ENCODE data around the gene SSUH2.

Gene SSUH2

DNA sequence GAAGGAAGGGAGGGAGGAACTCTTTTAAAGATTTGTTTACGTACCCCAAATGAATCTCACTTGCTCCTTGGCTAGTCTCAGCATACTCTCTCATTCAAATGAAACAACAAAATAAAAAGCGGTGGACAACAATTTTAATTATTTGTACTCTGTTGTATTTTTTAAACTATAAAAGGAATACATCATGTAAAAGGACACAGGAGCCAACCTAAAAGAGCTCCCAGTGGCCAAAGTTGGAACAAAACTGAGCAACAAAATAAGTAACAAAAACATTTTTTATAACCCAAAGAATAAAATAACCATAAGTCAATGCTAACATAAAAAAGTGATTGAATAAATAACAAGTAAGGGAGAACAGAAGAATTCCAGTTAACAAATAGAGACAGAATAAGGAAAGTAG lies 24.4 kb upstream of the SSUH2 start:
- H3K4me3 ChIP-seq (ENCODE audit: low read length) = no peak overlapping the region
- no peaks in the 10 kb centered on the region for H3K36me3 ChIP-seq (ENCODE audit: insufficient read depth, low read depth, low read length)
- no peaks in the 10 kb centered on the region; the same call in 1 of the 2 replicates for H3K27me3 ChIP-seq (ENCODE audit: insufficient read depth, low read length)
- no peaks in the 10 kb centered on the region for H3K4me1 ChIP-seq (ENCODE audit: insufficient read depth, low read length)
- no peak overlapping the region for H3K27ac ChIP-seq (ENCODE audit: low read length)
- no peak overlapping the region for H3K9ac ChIP-seq (ENCODE audit: low read depth, low read length)
- no peaks in the 10 kb centered on the region for H3K9me3 ChIP-seq (ENCODE audit: insufficient read depth, low read depth, low read length)

DNA sequence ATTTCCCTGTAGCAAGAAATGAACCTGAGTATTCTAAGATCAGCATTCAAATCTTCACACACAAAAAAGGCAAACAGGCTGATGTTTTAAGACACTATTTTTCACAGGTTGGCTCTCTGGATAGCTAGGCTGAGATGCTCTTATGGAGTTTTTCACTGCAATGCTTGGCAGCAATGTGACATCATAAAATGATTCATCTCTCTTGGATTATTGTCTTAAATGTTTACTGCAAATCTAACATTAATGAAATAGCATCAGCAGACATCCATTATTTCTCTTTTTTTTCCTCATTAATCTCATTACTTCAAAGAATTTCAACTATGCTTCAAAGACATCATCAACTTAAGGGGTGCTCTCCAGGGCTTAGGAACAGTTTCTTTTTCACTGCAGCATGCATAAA lies 23.6 kb upstream of the SSUH2 start:
- no peak overlapping the region for H3K4me3 ChIP-seq (ENCODE audit: low read length)

DNA sequence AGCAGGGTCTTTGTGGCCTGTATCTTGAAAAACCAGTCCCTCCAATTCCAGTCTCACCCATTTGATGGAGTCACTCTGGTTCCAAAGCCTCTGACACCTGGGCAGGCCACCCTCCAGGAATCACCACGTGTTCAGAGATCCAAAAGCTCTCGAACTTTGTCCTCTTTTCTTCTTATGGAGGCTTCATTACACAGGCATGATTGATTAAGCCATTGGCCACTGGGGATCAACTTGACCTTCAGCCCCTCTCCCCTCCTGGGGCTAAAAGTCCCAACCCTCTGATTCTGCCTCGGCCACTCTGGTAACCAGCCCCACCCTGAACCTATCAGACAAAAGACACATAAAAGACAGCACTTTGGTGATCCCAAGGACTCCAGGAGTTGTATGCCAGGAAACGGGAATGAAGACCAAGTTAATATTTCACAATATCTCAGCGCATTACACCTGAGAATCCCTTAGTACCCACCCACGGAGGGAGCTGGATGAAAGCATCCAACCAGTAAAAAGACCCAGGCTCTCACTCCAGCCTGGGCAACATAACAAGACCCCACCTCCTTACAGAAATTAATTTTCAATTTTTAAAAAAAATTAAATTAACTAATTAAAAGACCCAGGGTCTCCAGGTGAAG lies 23.0 kb upstream of the SSUH2 start:
- Histone ChIP-seq H3K27ac (ENCODE audit: low read length) (no peak overlapping the region), H3K27me3 (ENCODE audit: insufficient read depth, low read length) (no peaks in the 10 kb centered on the region; the same call in 1 of the 2 replicates), H3K9me3 (ENCODE audit: insufficient read depth, low read depth, low read length) (no peaks in the 10 kb centered on the region), H3K9ac (ENCODE audit: low read depth, low read length) (no peak overlapping the region), H3K4me3 (ENCODE audit: low read length) (no peak overlapping the region), H3K36me3 (ENCODE audit: insufficient read depth, low read depth, low read length) (no peaks in the 10 kb centered on the region), H3K4me1 (ENCODE audit: insufficient read depth, low read length) (no peaks in the 10 kb centered on the region; the same call in 1 of the 2 replicates)

More for the DNA sequence above, 23.6 kb upstream of the SSUH2 start:
- H3K27me3 ChIP-seq (ENCODE audit: insufficient read depth, low read length) = no peaks in the 10 kb centered on the region; the same call in 1 of the 2 replicates
- no peaks in the 10 kb centered on the region for H3K36me3 ChIP-seq (ENCODE audit: insufficient read depth, low read depth, low read length)
- H3K4me1 ChIP-seq (ENCODE audit: insufficient read depth, low read length) = no peaks in the 10 kb centered on the region
- no peak overlapping the region for H3K27ac ChIP-seq (ENCODE audit: low read length)
- no peak overlapping the region for H3K9ac ChIP-seq (ENCODE audit: low read depth, low read length)
- no peaks in the 10 kb centered on the region for H3K9me3 ChIP-seq (ENCODE audit: insufficient read depth, low read depth, low read length)

DNA sequence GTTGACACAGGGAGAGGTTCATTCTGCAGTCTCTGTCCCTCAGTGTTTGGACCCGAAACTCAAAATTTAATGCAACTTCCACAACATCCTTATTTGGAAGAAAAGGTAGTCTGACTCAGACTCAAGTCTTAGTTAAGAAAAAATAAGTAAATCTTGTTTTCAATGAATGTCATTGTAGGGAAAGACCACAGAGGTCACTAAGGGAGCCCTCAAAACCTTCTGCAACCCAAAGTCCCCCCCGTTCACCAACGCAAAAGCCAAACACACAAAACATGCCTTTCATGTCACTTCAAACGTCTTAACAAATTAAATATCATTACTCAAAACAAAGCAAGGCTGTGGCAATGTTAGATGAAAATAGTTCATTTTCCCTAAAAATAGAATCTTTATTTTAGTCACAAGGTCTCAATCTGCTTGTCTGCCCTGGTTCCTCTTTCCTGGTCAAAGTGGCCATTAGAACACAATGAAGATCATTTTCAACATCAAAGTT lies 20.9 kb upstream of the SSUH2 start:
- no peaks in the 10 kb centered on the region for H3K9me3 ChIP-seq (ENCODE audit: insufficient read depth, low read depth, low read length)
- H3K4me1 ChIP-seq (ENCODE audit: insufficient read depth, low read length) = peaks cover 6% of the 10 kb centered on the region; the same call in 1 of the 2 replicates
- no peak overlapping the region for H3K4me3 ChIP-seq (ENCODE audit: low read length)
- no peak overlapping the region for H3K27ac ChIP-seq (ENCODE audit: low read length)
- no peaks in the 10 kb centered on the region; the same call in 1 of the 2 replicates for H3K27me3 ChIP-seq (ENCODE audit: insufficient read depth, low read length)
- no peaks in the 10 kb centered on the region for H3K36me3 ChIP-seq (ENCODE audit: insufficient read depth, low read depth, low read length)
- H3K9ac ChIP-seq (ENCODE audit: low read depth, low read length) = no peak overlapping the region

DNA sequence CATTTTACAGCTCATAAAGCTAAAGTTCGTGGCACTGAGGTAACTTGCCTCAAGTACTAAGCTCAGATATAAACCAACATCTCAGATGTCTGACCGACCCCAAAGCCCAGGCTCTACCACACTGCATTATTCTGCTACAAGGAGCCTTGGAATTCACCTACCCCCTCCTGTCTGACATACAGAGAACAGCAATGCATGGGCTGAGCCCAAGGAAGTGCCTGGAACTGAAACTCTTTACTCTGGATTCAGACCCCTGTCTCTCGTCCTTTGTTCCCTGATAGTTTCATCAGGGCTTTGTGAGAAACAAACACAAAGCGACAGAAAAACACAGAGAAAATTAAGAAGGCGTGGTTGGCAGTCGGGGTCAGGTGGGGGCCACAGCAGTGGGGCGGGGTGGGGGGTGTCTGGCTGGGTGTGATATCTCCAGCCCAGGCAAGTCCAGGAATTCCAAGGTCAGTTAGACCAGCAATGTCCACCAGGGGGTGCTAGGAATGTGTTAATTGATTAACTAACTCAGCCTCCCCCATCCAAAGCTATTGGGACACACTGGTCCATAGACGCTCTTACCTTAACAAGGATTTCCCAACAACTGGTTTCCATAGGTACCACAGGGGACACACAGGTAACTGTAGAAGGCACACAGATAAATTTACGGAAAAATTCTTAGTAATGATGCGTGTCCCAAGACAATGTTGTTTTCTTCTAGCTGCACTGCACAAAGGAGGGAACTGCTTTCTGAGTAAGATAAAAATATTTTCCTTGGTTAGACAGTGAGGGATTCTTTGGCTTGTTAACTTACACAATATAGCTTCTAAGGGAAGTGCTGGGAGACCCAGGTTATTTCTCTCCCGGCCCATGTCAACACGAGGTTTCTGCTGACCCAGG lies 18.8 kb upstream of the SSUH2 start:
- Histone ChIP-seq H3K4me3 (ENCODE audit: low read length) (no peak overlapping the region), H3K4me1 (ENCODE audit: insufficient read depth, low read length) (peaks cover 6% of the 10 kb centered on the region; the same call in 1 of the 2 replicates), H3K36me3 (ENCODE audit: insufficient read depth, low read depth, low read length) (no peaks in the 10 kb centered on the region), H3K27ac (ENCODE audit: low read length) (no peak overlapping the region), H3K27me3 (ENCODE audit: insufficient read depth, low read length) (no peaks in the 10 kb centered on the region; the same call in 1 of the 2 replicates), H3K9ac (ENCODE audit: low read depth, low read length) (no peak overlapping the region), H3K9me3 (ENCODE audit: insufficient read depth, low read depth, low read length) (no peaks in the 10 kb centered on the region)

DNA sequence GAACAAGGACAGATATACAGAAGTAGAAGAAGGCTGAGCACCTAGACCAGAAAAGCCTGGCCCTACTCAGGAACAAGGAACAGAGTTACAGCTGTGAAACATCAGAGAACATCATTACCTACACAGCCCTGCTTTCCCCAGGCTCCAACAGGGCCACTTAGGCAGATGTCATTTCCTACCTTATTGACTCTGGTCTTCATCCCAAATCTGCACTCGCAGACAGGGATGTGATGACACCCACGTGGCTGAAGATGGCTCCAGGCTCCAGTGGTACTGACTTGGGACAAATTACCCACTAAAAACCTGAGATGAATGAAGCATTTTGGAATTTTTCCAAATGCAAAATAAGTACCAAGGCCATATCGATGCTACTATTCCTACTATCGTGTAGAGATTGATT lies 18.0 kb upstream of the SSUH2 start:
- no peaks in the 10 kb centered on the region for H3K9me3 ChIP-seq (ENCODE audit: insufficient read depth, low read depth, low read length)
- H3K4me1 ChIP-seq (ENCODE audit: insufficient read depth, low read length) = peaks cover 6% of the 10 kb centered on the region; the same call in 1 of the 2 replicates
- H3K27ac ChIP-seq (ENCODE audit: low read length) = no peak overlapping the region
- no peak overlapping the region for H3K9ac ChIP-seq (ENCODE audit: low read depth, low read length)
- no peaks in the 10 kb centered on the region; the same call in 1 of the 2 replicates for H3K27me3 ChIP-seq (ENCODE audit: insufficient read depth, low read length)
- H3K4me3 ChIP-seq (ENCODE audit: low read length) = no peak overlapping the region
- H3K36me3 ChIP-seq (ENCODE audit: insufficient read depth, low read depth, low read length) = no peaks in the 10 kb centered on the region

DNA sequence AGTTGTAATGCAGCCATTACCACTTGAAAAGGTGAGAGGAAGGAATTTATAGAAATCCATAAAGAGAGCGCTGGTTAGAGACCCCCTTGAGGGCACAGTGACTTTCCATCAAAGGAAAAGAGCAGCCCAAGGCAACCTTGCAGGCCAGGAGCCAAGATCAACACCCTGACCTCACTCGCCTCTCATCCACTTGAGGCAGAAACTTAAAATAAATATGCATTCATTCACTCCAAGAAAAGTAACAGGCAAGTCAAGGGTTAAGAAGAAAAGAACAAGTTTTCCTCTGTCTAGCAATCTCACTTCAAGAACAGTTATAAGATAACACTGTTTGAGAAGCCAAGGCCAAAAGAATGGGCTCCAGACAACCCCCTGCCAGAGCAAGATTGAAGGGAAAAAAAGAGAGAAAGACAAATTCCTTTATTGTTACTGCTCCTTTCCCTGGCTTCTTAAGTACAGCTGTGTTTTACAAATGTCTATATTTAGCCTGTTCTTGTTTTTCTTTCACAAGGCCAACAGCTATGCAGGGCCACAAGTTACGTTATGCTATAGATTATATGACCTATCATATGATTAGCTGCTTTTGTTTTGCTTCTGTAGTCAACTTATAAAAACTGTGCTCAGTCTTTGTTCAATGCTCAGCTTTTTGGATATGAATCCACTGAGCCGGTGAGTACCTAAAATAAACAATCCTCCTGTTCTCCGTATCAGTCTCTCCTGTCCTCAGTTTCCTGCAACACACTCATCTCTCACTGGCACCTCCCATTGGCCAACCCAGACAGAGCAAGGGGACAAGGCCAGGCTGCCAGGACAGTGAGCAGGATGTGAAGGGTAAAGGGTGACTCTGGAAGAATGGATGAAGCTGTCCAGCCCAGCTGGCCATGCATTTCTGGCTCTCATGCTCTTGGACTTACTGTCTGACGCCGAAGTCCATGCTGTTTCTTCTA lies 15.8 kb upstream of the SSUH2 start:
- no peaks in the 10 kb centered on the region for H3K36me3 ChIP-seq (ENCODE audit: insufficient read depth, low read depth, low read length)
- H3K4me1 ChIP-seq (ENCODE audit: insufficient read depth, low read length) = peaks cover 6% of the 10 kb centered on the region; the same call in 1 of the 2 replicates
- H3K9ac ChIP-seq (ENCODE audit: low read depth, low read length) = no peak overlapping the region
- no peak overlapping the region for H3K4me3 ChIP-seq (ENCODE audit: low read length)
- no peak overlapping the region for H3K27ac ChIP-seq (ENCODE audit: low read length)
- no peaks in the 10 kb centered on the region; the same call in 1 of the 2 replicates for H3K27me3 ChIP-seq (ENCODE audit: insufficient read depth, low read length)
- no peaks in the 10 kb centered on the region for H3K9me3 ChIP-seq (ENCODE audit: insufficient read depth, low read depth, low read length)

DNA sequence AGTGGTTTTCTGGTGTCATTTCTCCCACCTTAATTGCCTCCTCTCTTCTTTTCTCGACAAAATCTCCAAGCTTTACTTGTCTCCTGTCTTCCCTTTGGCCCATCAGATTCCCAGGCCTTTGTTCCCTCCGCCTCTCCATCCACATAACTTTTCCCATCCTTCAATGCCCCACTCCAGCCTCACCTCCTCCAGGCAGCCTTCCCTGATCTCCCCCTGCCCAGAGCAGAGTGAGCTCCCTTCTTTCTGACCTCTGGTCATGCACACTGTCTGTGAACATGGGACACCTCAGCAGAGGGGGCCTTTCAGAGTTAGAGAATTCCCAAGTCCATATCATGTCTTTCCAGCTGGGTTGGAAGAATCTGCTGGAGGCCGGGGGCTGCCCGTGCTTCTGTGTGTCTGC lies 14.6 kb upstream of the SSUH2 start:
- Histone ChIP-seq H3K27ac (ENCODE audit: low read length) (no peak overlapping the region), H3K9me3 (ENCODE audit: insufficient read depth, low read depth, low read length) (no peaks in the 10 kb centered on the region), H3K36me3 (ENCODE audit: insufficient read depth, low read depth, low read length) (no peaks in the 10 kb centered on the region), H3K9ac (ENCODE audit: low read depth, low read length) (no peak overlapping the region), H3K4me3 (ENCODE audit: low read length) (no peak overlapping the region), H3K27me3 (ENCODE audit: insufficient read depth, low read length) (no peaks in the 10 kb centered on the region), H3K4me1 (ENCODE audit: insufficient read depth, low read length) (peaks cover 6% of the 10 kb centered on the region; the same call in 1 of the 2 replicates)

DNA sequence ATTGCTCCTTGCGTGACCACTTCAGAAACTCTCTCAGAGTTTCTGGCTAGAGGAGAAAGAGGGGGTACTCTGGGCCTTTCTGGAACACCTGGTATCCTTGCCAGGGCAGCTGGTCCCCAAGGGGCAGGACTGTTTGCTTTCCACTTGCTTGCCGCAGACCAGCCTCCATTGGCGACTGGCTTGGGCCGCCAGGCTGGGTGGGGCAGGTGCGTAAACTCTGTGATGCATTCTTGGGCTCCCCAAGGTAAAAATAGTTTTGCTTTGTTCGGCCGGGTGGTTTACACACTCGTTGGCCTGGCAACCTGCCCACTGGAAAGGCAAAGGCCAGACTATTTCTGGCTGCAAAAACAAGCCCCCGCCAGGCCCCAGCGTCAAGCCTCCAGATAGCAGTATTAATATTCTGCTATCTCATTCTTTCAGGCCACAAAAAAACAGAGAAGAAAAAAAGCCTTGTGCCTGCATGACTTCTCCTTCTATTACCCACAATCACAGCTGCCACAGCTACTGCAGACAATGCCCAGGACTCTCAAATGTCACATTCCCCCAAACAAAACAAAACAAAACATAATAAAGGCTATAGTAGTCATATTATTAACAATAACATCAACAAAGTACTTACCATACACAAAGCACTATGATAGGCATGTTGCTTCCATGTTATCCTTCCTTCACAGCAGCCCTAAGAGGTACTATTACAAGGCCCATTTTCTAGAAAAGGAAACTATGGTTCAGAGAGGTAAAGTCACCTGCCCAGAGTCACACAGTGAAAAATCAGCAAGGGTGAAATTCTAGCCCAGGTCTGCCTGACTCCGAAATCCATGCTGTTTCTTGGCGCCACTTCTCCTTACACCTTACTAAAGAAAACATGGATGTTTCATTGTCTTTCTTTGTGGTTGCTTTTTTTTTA lies 14.0 kb upstream of the SSUH2 start:
- Histone ChIP-seq H3K4me1 (ENCODE audit: insufficient read depth, low read length) (peaks cover 6% of the 10 kb centered on the region; the same call in 1 of the 2 replicates), H3K36me3 (ENCODE audit: insufficient read depth, low read depth, low read length) (no peaks in the 10 kb centered on the region), H3K9me3 (ENCODE audit: insufficient read depth, low read depth, low read length) (no peaks in the 10 kb centered on the region), H3K27me3 (ENCODE audit: insufficient read depth, low read length) (no peaks in the 10 kb centered on the region), H3K4me3 (ENCODE audit: low read length) (no peak overlapping the region), H3K27ac (ENCODE audit: low read length) (no peak overlapping the region), H3K9ac (ENCODE audit: low read depth, low read length) (no peak overlapping the region)

DNA sequence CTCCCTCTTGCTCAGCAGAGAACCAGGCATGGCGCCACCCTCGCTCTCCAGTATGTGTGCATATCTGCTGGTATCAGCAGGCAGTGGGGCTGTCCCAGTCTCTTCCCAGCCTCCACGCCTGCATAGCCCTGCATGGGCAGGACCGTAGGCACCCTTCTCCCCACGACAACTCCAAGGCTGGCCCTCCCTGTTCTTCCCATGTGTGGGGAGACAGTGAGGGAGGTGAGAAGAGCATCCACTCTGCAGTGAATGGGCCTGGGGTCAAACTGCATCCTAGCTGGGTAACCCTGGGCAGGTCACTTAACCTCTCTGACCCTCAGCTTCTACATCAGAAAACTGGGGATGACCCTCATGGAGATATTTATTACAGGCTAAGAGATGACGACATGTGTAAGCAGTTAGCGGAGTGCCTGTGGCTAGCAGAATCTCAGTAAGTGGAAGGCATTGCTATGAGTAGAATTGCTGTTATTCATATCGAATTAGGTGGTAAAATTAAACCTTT lies 13.3 kb upstream of the SSUH2 start:
- H3K4me1 ChIP-seq (ENCODE audit: insufficient read depth, low read length) = peaks cover 6% of the 10 kb centered on the region; the same call in 1 of the 2 replicates
- no peak overlapping the region for H3K4me3 ChIP-seq (ENCODE audit: low read length)
- H3K9me3 ChIP-seq (ENCODE audit: insufficient read depth, low read depth, low read length) = no peaks in the 10 kb centered on the region
- no peak overlapping the region for H3K9ac ChIP-seq (ENCODE audit: low read depth, low read length)
- no peaks in the 10 kb centered on the region for H3K27me3 ChIP-seq (ENCODE audit: insufficient read depth, low read length)
- H3K36me3 ChIP-seq (ENCODE audit: insufficient read depth, low read depth, low read length) = no peaks in the 10 kb centered on the region
- no peak overlapping the region for H3K27ac ChIP-seq (ENCODE audit: low read length)

Measured in iPS-20b (cell line).